ENCODE measurements around the gene FASTKD3. TPM values are rescaled to one million over a fixed set of nuclear protein-coding genes. Genes with fewer than 3 reads are reported as not detected.

FASTKD3 gene
- total RNA-seq, 1 donor from 2014 or later: 8.1 TPM

GRCh38 chr5:7908317-7908716 lies 39.5 kb upstream of the FASTKD3 start:
- Mint-ChIP-seq H3K4me3 (ENCODE audit: unreplicated experiment) (no peak overlapping the region), H3K36me3 (ENCODE audit: low read depth, unreplicated experiment) (peaks cover 38% of the 10 kb centered on the region), H3K27me3 (ENCODE audit: low read depth, unreplicated experiment) (no peaks in the 10 kb centered on the region), H3K27ac (ENCODE audit: unreplicated experiment) (no peak overlapping the region), H3K9me3 (ENCODE audit: unreplicated experiment) (peaks cover 15% of the 10 kb centered on the region), H3K4me1 (ENCODE audit: low read depth, unreplicated experiment) (peaks cover 7% of the 10 kb centered on the region)
- no peak for TF ChIP-seq EZH2 (IDR thresholded peaks at IDR 0.05; ENCODE audit: insufficient read depth, low read length)
- Histone ChIP-seq H3K27ac (ENCODE audit: low read depth, low read length) (no peak overlapping the region), H3K9ac (ENCODE audit: low read length) (no peak overlapping the region), H4K20me1 (ENCODE audit: insufficient read depth, low read length) (no peaks in the 10 kb centered on the region), H3K4me3 (ENCODE audit: insufficient read depth, low read depth, low read length) (no peak overlapping the region), H3K9me3 (ENCODE audit: insufficient read depth, low read depth, low read length) (no peaks in the 10 kb centered on the region), H2AFZ (ENCODE audit: low read depth, low read length) (no peak overlapping the region), H3K36me3 (ENCODE audit: insufficient read depth, low read length) (no peaks in the 10 kb centered on the region), H3K27me3 (ENCODE audit: insufficient read depth, low read length) (no peaks in the 10 kb centered on the region), H3K79me2 (ENCODE audit: insufficient read depth, low read length) (no peaks in the 10 kb centered on the region), H3K4me1 (ENCODE audit: insufficient read depth, low read length) (no peaks in the 10 kb centered on the region), H3K4me2 (ENCODE audit: low read length) (no peak overlapping the region)
- DNase-seq (ENCODE audit: low read depth): no peak
- no peak for FAIRE-seq

GRCh38 chr5:7907612-7908011 lies 38.8 kb upstream of the FASTKD3 start:
- FAIRE-seq (no peak), DNase-seq (ENCODE audit: low read depth) (no peak)
- Histone ChIP-seq H3K27me3 (ENCODE audit: insufficient read depth, low read length) (no peaks in the 10 kb centered on the region), H3K79me2 (ENCODE audit: insufficient read depth, low read length) (no peaks in the 10 kb centered on the region), H2AFZ (ENCODE audit: low read depth, low read length) (no peak overlapping the region), H3K4me2 (ENCODE audit: low read length) (no peak overlapping the region), H3K4me3 (ENCODE audit: insufficient read depth, low read depth, low read length) (no peak overlapping the region), H4K20me1 (ENCODE audit: insufficient read depth, low read length) (no peaks in the 10 kb centered on the region), H3K4me1 (ENCODE audit: insufficient read depth, low read length) (no peaks in the 10 kb centered on the region), H3K9me3 (ENCODE audit: insufficient read depth, low read depth, low read length) (no peaks in the 10 kb centered on the region), H3K36me3 (ENCODE audit: insufficient read depth, low read length) (no peaks in the 10 kb centered on the region), H3K27ac (ENCODE audit: low read depth, low read length) (no peak overlapping the region), H3K9ac (ENCODE audit: low read length) (no peak overlapping the region)
- no peak for TF ChIP-seq CTCF (IDR thresholded peaks at IDR 0.05; ENCODE audit: insufficient read depth, low read depth, low read length)
- no peak for TF ChIP-seq EZH2 (IDR thresholded peaks at IDR 0.05; ENCODE audit: insufficient read depth, low read length)
- Mint-ChIP-seq H3K4me3 (ENCODE audit: unreplicated experiment) (no peak overlapping the region), H3K36me3 (ENCODE audit: low read depth, unreplicated experiment) (peaks cover 39% of the 10 kb centered on the region), H3K27ac (ENCODE audit: unreplicated experiment) (no peak overlapping the region), H3K4me1 (ENCODE audit: low read depth, unreplicated experiment) (peaks cover 7% of the 10 kb centered on the region), H3K9me3 (ENCODE audit: unreplicated experiment) (peaks cover 9% of the 10 kb centered on the region), H3K27me3 (ENCODE audit: low read depth, unreplicated experiment) (no peaks in the 10 kb centered on the region)

GRCh38 chr5:7904170-7904569 lies 35.3 kb upstream of the FASTKD3 start:
- no peak for FAIRE-seq
- peak; percentile 74 for DNase-seq (ENCODE audit: low read depth)
- H3K27ac Mint-ChIP-seq (ENCODE audit: unreplicated experiment): no peak overlapping the region

More at GRCh38 chr5:7904170-7904569, 35.3 kb upstream of the FASTKD3 start:
- Mint-ChIP-seq H3K36me3 (ENCODE audit: low read depth, unreplicated experiment) (peaks cover 35% of the 10 kb centered on the region), H3K9me3 (ENCODE audit: unreplicated experiment) (peaks cover 3% of the 10 kb centered on the region), H3K4me3 (ENCODE audit: unreplicated experiment) (no peak overlapping the region), H3K4me1 (ENCODE audit: low read depth, unreplicated experiment) (peaks cover 7% of the 10 kb centered on the region), H3K27me3 (ENCODE audit: low read depth, unreplicated experiment) (no peaks in the 10 kb centered on the region)
- Histone ChIP-seq H4K20me1 (ENCODE audit: insufficient read depth, low read length) (no peaks in the 10 kb centered on the region), H3K4me1 (ENCODE audit: insufficient read depth, low read length) (no peaks in the 10 kb centered on the region), H3K27me3 (ENCODE audit: insufficient read depth, low read length) (no peaks in the 10 kb centered on the region), H3K79me2 (ENCODE audit: insufficient read depth, low read length) (no peaks in the 10 kb centered on the region), H2AFZ (ENCODE audit: low read depth, low read length) (no peak overlapping the region), H3K27ac (ENCODE audit: low read depth, low read length) (peak overlapping the region; percentile 28), H3K9me3 (ENCODE audit: insufficient read depth, low read depth, low read length) (no peaks in the 10 kb centered on the region), H3K4me3 (ENCODE audit: insufficient read depth, low read depth, low read length) (no peak overlapping the region), H3K4me2 (ENCODE audit: low read length) (peak overlapping the region; percentile 28), H3K36me3 (ENCODE audit: insufficient read depth, low read length) (peaks cover 12% of the 10 kb centered on the region), H3K9ac (ENCODE audit: low read length) (no peak overlapping the region)
- TF ChIP-seq CTCF (IDR thresholded peaks at IDR 0.05; ENCODE audit: insufficient read depth, low read depth, low read length) (no peak), EZH2 (IDR thresholded peaks at IDR 0.05; ENCODE audit: insufficient read depth, low read length) (no peak)
